HFFc6 (cell line): ENCODE data around the gene LASP1. TPM values are rescaled to one million over a fixed set of nuclear protein-coding genes. Genes with fewer than 3 reads are reported as not detected.

Source experiments
- DNase-seq: peaks from one replicate; pipeline ENCODE4 v3.0.0-alpha.2; 2018
- H3K27ac Mint-ChIP-seq: 2 replicates; pipeline ENCODE4 v1.8.0; 2020; ENCODE audit warnings: mild to moderate bottlenecking, mixed read lengths
- H3K27me3 Mint-ChIP-seq: 2 replicates; pipeline ENCODE4 v1.8.0; 2021; ENCODE audit warnings: mild to moderate bottlenecking, moderate library complexity, mixed read lengths; ENCODE audit not compliant: insufficient read depth
- H3K36me3 Mint-ChIP-seq: 2 replicates; pipeline ENCODE4 v1.8.0; 2021; ENCODE audit warnings: low read depth, mixed read lengths
- H3K4me1 Mint-ChIP-seq: 2 replicates; pipeline ENCODE4 v1.8.0; 2020; ENCODE audit warnings: low read depth, mixed read lengths
- H3K4me3 Mint-ChIP-seq: 2 replicates; pipeline ENCODE4 v1.8.0; 2020; ENCODE audit warnings: mild to moderate bottlenecking, moderate library complexity, mixed read lengths
- H3K9me3 Mint-ChIP-seq: 2 replicates; pipeline ENCODE4 v1.8.0; 2020; ENCODE audit warnings: mild to moderate bottlenecking, mixed read lengths
- total RNA-seq, 6 experiments: library from RNA; stranded (reverse); fragmentation: NEBNext Ultra II Directional; extraction: Animal tissue kit (Norgen Biotek cat#: 25700); gene quantifications; 2 replicates in 1 of 6; 3 replicates in 5 of 6; pipeline ENCODE4 v1.2.3, GENCODE V29; 2021
- TF ChIP-seq, protein P1 (sequence below): fragments of 200-600 bp; sonication (generic); IDR thresholded peaks from 2 replicates; pipeline ENCODE4 v1.5.0; 2021; ENCODE audit warnings: antibody characterized with exemption, mild to moderate bottlenecking

The LASP1 gene
- total RNA-seq, 6 experiments from 2014 or later: 428 to 517 (median 484) TPM

- H3K36me3 Mint-ChIP-seq: peaks cover 33% of the 10 kb centered on the region
- H3K4me1 Mint-ChIP-seq: peaks cover 48% of the 10 kb centered on the region
- peaks cover 14% of the 10 kb centered on the region for H3K27me3 Mint-ChIP-seq
- no peaks in the 10 kb centered on the region for H3K9me3 Mint-ChIP-seq
- H3K27ac Mint-ChIP-seq: peak overlapping the region; percentile 67
- no peak overlapping the region for H3K4me3 Mint-ChIP-seq
- TF ChIP-seq, protein P1, sequence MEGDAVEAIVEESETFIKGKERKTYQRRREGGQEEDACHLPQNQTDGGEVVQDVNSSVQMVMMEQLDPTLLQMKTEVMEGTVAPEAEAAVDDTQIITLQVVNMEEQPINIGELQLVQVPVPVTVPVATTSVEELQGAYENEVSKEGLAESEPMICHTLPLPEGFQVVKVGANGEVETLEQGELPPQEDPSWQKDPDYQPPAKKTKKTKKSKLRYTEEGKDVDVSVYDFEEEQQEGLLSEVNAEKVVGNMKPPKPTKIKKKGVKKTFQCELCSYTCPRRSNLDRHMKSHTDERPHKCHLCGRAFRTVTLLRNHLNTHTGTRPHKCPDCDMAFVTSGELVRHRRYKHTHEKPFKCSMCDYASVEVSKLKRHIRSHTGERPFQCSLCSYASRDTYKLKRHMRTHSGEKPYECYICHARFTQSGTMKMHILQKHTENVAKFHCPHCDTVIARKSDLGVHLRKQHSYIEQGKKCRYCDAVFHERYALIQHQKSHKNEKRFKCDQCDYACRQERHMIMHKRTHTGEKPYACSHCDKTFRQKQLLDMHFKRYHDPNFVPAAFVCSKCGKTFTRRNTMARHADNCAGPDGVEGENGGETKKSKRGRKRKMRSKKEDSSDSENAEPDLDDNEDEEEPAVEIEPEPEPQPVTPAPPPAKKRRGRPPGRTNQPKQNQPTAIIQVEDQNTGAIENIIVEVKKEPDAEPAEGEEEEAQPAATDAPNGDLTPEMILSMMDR: no peak
- no peak for DNase-seq
These were observed 29.0 kb downstream of the LASP1 start for GRCh38 chr17:38898812-38899348.

DNA sequence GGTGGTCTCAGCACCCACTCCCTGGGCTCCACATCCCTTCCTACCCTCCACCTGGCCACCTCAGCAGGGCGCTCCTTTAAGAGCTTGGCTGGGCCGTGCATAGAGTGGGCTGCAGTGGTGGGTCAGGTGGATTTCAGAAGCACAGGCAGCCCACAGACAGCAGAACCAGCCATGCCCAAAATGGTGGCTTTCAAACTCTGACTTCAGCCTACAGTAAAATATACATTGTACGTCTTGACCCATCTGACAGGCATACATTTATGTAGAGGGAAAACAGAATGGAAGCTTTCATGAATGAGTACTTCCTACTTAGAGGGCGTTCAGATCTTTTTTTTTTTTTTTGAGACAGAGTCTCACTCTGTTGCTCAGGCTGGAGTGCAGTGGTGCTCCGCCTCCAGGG lies 29.6 kb downstream of the LASP1 start:
- peaks cover 14% of the 10 kb centered on the region for H3K27me3 Mint-ChIP-seq
- TF ChIP-seq, protein P1: no peak

DNA sequence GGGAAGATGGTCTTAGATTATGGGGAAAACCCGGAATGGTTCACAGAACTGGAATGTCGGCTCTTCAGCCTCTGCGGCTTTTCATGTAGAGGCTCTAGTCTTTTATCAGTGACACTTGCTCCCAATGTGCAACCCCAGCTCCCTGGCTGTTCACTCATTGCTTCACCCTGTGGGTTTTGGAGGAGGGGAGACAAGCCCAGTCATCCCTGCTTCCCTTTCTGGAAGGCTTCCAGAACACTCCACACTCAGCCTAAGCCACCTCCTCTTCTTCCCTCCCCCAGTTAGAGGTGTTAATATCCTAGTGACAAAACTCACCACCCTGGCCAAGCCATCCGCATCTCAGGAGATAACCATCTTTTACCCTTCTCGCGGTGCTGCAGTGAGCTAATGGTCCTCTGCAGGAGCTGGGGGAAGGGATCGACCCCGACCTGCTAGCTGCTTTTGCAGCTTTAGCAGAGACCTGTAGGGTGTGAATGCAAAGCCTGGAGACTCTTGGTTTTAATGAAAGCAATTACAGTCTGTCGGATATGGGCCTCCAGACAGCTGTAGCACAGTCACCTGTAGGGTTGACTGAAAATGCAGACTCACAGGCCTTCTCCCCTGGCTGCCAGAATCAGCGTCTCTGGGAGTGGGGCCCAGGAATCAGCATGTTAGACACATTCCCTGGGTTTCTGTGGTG lies 31.3 kb downstream of the LASP1 start:
- peak; percentile 96 for DNase-seq
- Mint-ChIP-seq H3K36me3 (peaks cover 48% of the 10 kb centered on the region), H3K27me3 (peaks cover 14% of the 10 kb centered on the region), H3K27ac (peak overlapping the region; percentile 87), H3K4me1 (peaks cover 60% of the 10 kb centered on the region), H3K4me3 (peak overlapping the region; percentile 63), H3K9me3 (no peaks in the 10 kb centered on the region)
- TF ChIP-seq, protein P1: no peak

More for the DNA sequence above, 29.6 kb downstream of the LASP1 start:
- H3K36me3 Mint-ChIP-seq: peaks cover 36% of the 10 kb centered on the region
- DNase-seq: no peak
- H3K4me1 Mint-ChIP-seq: peaks cover 48% of the 10 kb centered on the region
- H3K4me3 Mint-ChIP-seq: peak overlapping the region; percentile 60; the same call in 1 of the 2 replicates
- no peaks in the 10 kb centered on the region for H3K9me3 Mint-ChIP-seq
- H3K27ac Mint-ChIP-seq: peak overlapping the region; percentile 67

- H3K27ac Mint-ChIP-seq: 0 out of 2 replicates have a peak overlapping the region, but pooled peaks have one; percentile 24
- peaks cover 7% of the 10 kb centered on the region for H3K27me3 Mint-ChIP-seq
- no peak for DNase-seq
- no peak overlapping the region for H3K4me3 Mint-ChIP-seq
- H3K4me1 Mint-ChIP-seq: peaks cover 62% of the 10 kb centered on the region
- H3K9me3 Mint-ChIP-seq: no peaks in the 10 kb centered on the region
- TF ChIP-seq, protein P1: no peak
- peaks cover 48% of the 10 kb centered on the region for H3K36me3 Mint-ChIP-seq
These were observed 33.5 kb downstream of the LASP1 start for GRCh38 chr17:38903404-38903803.

GRCh38 chr17:38904892-38905291 lies 35.0 kb downstream of the LASP1 start:
- Mint-ChIP-seq H3K27ac (peak overlapping the region; percentile 33; the same call in 1 of the 2 replicates), H3K4me3 (no peak overlapping the region), H3K4me1 (peaks cover 48% of the 10 kb centered on the region), H3K27me3 (no peaks in the 10 kb centered on the region; the same call in none of the 2 replicates), H3K36me3 (peaks cover 40% of the 10 kb centered on the region), H3K9me3 (no peaks in the 10 kb centered on the region)
- DNase-seq: no peak
- TF ChIP-seq, protein P1: no peak
